GM21515 (cell line): Measurements from ENCODE around the gene ADAMTS13.
"Not testable (repeated sequence)": the region's sequence is repeated elsewhere in the genome, so short reads cannot be mapped to it uniquely, and the experiment has no call there.

Source experiments
- ATAC-seq: cut with Tn5 transposase; IDR thresholded peaks from one replicate; pipeline ENCODE4 v1.9.1; 2021; ENCODE audit not compliant: unreplicated experiment

The ADAMTS13 gene

DNA sequence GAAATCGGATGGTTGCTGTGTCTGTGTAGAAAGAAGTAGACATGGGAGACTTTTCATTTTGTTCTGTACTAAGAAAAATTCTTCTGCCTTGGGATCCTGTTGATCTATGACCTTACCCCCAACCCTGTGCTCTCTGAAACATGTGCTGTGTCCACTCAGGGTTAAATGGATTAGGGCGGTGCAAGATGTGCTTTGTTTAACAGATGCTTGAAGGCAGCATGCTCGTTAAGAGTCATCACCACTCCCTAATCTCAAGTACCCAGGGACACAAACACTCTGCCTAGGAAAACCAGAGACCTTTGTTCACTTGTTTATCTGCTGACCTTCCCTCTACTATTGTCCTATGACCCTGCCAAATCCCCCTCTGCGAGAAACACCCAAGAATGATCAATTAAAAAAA is 30.7 kb upstream of the ADAMTS13 start:
- ATAC-seq, result not testable (repeated sequence)

GRCh38 chr9:133392308-133392707 is 29.9 kb upstream of the ADAMTS13 start:
- ATAC-seq, result not testable (repeated sequence)

- no peak for ATAC-seq
These were observed 28.8 kb upstream of the ADAMTS13 start for GRCh38 chr9:133393399-133393798.

- ATAC-seq, result no peak
These were observed 27.4 kb upstream of the ADAMTS13 start for GRCh38 chr9:133394687-133395271.

DNA sequence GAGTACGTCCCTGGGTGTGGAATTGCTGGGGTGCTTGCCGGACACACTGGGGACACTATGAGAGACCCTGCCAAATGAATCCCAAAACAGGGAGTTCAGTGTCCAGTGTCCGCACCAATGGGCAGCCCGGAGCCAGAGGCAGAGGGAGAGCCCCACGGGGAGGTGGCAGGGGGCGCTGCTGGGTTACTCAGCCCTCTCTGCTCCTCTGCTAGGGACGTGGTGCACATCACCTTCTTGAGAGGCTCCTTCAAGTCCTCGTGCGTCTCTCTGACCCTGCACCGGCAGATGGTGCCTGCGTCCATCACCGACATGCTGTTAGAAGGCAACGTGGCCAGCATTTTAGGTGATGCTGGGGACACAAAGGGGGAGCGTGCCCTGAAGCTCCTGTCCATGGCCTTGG is 25.2 kb upstream of the ADAMTS13 start:
- ATAC-seq, result no peak

DNA sequence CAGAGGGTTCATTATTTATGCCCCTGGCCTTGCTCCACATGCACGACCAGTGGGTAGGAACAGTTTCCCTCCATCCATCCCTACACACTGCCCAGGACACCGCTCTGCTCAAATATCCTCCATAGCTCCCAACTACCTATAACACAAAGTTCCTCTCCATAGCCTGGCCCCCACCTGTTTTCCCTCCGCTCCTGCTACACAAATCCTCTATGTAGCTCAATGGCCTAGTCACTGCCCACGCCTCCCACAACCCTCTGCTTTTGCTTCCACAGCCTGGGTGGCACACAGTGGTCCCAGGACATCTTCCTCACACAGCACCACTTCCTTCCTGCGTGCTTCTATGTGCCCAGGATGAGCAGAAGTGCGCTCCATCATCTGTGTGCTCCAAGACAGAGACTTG is 24.8 kb upstream of the ADAMTS13 start:
- no peak for ATAC-seq

GRCh38 chr9:133397895-133398294 is 24.3 kb upstream of the ADAMTS13 start:
- no peak for ATAC-seq

- no peak for ATAC-seq
These were observed 21.9 kb upstream of the ADAMTS13 start for GRCh38 chr9:133400292-133400691.

GRCh38 chr9:133401588-133401987 is 20.6 kb upstream of the ADAMTS13 start:
- no peak for ATAC-seq

DNA sequence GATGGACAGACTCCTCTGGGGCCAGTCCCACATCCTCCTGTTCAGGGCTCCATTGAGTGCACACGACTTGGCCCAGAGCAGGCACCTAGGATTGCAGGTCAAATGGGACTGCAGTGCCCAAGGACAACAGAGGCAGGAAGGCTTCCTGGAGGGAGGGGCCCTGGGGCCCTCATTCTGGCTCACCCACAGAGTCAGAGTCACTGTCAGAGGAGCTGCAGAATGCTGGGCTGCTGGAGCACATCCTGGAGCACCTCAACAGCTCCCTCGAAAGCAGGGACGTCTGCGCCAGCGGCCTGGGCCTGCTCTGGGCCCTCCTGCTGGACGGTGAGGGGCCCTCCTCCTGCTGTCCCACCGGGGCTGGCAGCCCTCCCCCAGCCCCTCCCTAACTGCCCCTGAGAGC is 19.5 kb upstream of the ADAMTS13 start:
- no peak for ATAC-seq

GRCh38 chr9:133403766-133404453 is 18.3 kb upstream of the ADAMTS13 start:
- ATAC-seq, result no peak

DNA sequence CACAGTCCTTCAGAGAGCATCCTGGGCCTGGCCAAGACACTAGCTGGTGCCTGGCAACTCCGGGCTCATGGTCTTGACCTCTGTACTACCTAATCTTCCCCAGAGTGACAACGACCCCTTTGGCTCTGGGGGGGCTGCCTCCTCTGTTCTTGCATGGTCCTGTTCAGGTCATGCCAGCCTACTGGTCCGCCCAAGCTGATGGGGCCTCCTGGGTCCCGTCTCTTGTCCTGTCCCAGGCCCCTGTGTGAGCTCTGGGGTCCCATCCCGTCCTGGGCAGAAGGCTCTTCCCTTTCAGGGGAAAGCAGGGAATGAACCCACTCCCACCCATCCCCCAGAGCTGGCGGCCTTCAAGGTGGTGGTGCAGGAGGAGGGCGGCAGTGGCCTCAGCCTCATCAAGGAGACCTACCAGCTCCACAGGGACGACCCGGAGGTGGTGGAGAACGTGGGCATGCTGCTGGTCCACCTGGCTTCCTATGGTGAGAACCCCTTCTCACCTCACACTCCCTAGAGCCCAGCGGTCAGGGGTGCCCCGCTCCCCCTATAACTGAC is 17.6 kb upstream of the ADAMTS13 start:
- no peak for ATAC-seq

DNA sequence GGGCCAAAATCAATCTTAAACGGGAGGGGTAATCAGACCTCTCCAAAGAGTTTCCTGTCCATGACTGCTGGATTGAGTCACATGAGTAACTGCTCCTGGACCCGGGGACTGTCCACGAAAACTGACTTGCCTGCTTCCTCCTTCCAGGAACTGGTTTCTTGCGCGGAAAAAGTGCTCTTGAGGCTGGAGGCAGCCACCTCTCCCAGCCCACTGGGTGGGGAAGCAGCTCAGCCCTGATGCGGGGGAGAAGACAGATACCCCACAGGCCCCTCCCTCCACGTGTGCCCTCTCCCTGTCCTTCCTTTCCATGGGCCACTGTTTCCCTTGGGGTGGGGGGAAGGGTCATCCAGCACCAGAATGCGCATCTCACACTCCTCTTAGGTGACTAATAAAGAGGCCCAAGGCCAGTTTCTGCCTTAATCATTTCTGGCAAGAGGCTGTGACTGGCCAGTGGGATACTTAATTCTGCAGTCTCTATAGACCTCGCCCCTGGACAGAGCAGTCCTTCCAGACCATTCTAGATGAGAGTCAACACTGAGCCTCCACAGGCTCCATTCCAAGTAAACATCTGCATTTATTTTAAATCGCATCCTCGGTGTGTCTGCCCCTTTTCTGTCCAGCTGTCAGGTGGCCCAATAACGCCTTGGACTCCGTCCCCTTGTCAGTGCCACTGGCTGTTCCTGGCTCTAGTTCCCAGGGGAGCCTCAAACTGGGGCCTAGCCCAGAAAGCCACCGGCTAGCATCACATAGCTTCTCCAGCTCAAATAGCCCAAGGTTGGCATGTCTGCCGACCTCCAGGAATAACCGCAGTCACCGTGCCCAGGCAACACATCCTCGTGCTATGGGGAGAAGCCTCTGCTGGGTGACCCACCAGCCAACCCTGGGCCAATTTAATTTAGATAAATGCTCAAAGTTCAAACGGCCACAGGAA is 16.4 kb upstream of the ADAMTS13 start:
- no peak for ATAC-seq

DNA sequence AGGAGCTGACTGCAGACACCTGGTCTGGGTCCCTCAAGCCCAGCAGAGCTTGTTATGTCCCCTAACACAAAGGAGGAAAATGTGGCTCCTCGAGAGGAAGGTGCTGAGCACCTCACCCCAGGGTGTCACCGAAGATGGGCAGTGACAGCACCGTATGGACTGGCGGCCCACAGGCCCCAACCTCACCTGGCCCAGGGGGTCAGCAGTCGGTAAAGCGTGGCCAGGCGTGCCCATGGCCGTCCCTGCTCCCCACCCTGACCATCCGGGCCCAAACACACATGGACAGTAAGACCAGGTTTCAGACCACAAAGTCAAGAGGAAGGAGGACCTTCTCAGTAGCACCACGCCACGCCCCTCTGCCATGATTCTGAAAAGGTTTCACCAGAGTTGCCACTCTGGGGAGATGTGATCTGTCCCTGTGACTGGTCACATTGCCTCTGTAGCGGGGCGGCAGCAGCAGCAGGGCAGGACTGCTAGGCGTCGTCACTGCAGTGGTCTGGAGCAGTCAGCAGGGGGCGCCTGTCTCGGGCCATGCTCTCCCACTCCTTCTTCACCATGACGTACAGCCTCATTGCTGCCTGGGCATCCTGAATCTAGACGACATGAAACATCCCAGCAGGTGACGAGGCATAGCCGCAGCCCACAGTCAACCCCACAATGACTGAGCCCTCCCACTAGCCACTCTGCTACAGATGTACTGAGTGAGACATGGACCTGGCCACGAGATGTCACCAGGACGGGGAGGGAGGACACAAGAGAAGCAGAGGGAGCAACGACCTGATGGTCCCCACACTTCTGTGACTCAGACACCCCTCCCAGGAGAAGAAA is 15.5 kb upstream of the ADAMTS13 start:
- ATAC-seq, result peak; percentile 65

GRCh38 chr9:133408042-133408441 is 14.1 kb upstream of the ADAMTS13 start:
- no peak for ATAC-seq

DNA sequence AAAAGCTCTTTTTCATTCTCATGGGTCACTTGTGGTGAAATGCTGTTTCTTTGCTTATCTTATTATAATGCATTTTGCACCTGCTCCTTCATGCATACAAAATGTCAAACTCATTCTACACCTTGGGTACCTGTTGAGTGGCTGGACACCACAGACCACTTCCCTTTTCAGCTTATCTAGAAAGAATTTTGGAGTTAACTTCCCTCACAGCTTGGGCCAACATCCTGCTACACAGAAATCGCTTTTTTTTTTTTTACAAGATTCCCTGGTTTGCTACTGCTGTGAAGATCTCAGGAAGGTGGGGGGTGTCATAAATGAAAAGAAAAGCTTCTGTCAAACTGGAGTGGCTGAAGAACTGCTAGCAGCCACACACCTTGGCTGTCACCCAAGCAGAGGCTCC is 7.0 kb upstream of the ADAMTS13 start:
- ATAC-seq, result no peak

DNA sequence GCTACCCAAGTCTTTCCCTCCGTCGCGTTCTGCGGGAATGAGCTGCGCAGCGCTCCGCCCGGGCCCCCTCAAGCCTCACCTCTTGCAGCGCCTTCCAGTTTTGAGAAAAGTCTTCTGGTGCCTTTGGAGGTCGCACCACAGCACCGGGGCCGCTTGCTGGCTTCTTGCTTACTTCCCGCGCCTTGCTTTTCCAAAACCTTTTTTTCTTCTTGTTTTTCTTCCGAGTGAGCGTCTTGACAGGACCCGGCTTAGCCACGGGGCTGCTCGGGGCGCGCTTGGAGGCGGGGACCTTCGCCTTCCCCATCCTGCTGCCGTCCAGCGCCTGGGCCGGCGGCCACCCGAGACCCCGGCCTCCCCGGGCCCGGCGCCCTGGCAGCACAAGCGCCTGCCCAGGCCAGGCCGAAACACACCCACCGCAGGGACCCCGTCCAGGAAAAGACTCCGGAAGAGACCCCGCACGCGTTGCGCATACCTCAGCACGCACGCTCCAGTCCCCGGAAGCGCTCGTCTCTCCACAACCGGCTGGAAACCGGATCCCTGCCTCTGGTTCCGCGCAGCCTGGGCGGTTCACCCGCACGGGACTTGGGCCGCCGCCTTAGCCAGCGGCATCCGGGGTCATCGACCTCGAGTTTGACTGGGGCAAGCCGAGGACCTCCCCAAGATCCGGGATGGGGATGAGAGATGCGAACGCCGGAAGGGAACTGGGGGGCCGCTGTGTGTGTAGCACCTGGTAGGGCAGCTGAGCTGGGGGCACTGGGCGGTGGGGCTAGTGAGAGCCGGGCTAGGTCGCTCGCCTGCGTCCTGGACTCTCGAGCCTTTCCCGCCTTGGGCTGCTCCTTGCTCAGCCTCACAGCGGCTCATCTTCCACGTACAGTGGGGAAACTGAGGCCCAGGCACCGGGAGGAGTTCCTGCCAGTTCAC is 4.4 kb upstream of the ADAMTS13 start, which contains the start of gene REXO4:
Gene REXO4 (minus strand): TSS at position 470 of the 921 bp plus-strand sequence. CDS start 166 bp downstream, at position 304.
- peak; percentile 58 for ATAC-seq

GRCh38 chr9:133419005-133419404 is 3.2 kb upstream of the ADAMTS13 start:
- no peak for ATAC-seq

- ATAC-seq, result no peak
These were observed 1.8 kb upstream of the ADAMTS13 start for GRCh38 chr9:133420392-133420827.
